Measurements from ENCODE around the gene NKAIN2. TPM values are rescaled to one million over a fixed set of nuclear protein-coding genes. Genes with fewer than 3 reads are reported as not detected.

Gene NKAIN2
- total and polyA plus RNA-seq, 2 donors (not counting 3 experiments of a cell fraction or from before 2014, with no cell fraction given) = 0.03 TPM; not detected in 1

GRCh38 chr6:123941855-123942254 lies 138.2 kb downstream of the NKAIN2 start:
- intact Hi-C loops (cut with micrococcal nuclease) (no loop called here), dilution Hi-C loops (cut with MboI; ENCODE audit: extremely low pct_ligation_motif_present, low sequenced_read_pairs) (no loop called here)
- Histone ChIP-seq H3K36me3 (ENCODE audit: control insufficient read depth in 2 of 2, extremely low read depth in 1 of 2, insufficient read depth in 2 of 2, low read length in 2 of 2) (no peaks in the 10 kb centered on the region), H3K27ac (ENCODE audit: insufficient read depth, low read depth, low read length) (no peak overlapping the region), H3K4me3 (replicated peaks in 1 of 3; ENCODE audit: insufficient read depth in 1 of 3, low read depth in 1 of 3, low read length in 3 of 3) (no peak overlapping the region), H3K4me1 (ENCODE audit: control insufficient read depth, extremely low read depth, insufficient read depth, low read length) (no peaks in the 10 kb centered on the region), H3K9me1 (replicated peaks; ENCODE audit: control insufficient read depth, extremely low read depth, insufficient read depth, low read length) (no peaks in the 10 kb centered on the region), H3K9me3 (replicated peaks; ENCODE audit: control insufficient read depth, insufficient read depth, low read length) (no peaks in the 10 kb centered on the region), H3K9ac (replicated peaks; ENCODE audit: extremely low read depth, insufficient read depth, low read length) (no peak overlapping the region), H4K20me1 (replicated peaks; ENCODE audit: control insufficient read depth, extremely low read depth, insufficient read depth, low read length) (no peaks in the 10 kb centered on the region), H3K4me2 (ENCODE audit: insufficient read depth, low read length) (no peak overlapping the region), H3K79me2 (ENCODE audit: control insufficient read depth, insufficient read depth, low read length) (no peaks in the 10 kb centered on the region), H2AFZ (ENCODE audit: low read depth, low read length) (no peak overlapping the region), H3K27me3 (ENCODE audit: control insufficient read depth in 2 of 2, insufficient read depth in 2 of 2, low read length in 2 of 2) (no peaks in the 10 kb centered on the region)
- FAIRE-seq = no peak
- POLR2A ChIA-PET = no interaction called here
- DNase-seq (ENCODE audit: low read depth, low spot score) = no peak
- TF ChIP-seq, protein P1, sequence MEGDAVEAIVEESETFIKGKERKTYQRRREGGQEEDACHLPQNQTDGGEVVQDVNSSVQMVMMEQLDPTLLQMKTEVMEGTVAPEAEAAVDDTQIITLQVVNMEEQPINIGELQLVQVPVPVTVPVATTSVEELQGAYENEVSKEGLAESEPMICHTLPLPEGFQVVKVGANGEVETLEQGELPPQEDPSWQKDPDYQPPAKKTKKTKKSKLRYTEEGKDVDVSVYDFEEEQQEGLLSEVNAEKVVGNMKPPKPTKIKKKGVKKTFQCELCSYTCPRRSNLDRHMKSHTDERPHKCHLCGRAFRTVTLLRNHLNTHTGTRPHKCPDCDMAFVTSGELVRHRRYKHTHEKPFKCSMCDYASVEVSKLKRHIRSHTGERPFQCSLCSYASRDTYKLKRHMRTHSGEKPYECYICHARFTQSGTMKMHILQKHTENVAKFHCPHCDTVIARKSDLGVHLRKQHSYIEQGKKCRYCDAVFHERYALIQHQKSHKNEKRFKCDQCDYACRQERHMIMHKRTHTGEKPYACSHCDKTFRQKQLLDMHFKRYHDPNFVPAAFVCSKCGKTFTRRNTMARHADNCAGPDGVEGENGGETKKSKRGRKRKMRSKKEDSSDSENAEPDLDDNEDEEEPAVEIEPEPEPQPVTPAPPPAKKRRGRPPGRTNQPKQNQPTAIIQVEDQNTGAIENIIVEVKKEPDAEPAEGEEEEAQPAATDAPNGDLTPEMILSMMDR (IDR thresholded peaks at IDR 0.05; ENCODE audit: extremely low read depth in 1 of 2, insufficient read depth in 1 of 2, low read depth in 1 of 2, low read length in 2 of 2) = no peak
- TF ChIP-seq GATA2 (IDR thresholded peaks at IDR 0.05; ENCODE audit: insufficient read depth, insufficient read length, low read depth, low read length) = no peak
- no peak for TF ChIP-seq MYC (IDR thresholded peaks at IDR 0.05; ENCODE audit: low read depth, low read length)
- no peak for TF ChIP-seq JUN (IDR thresholded peaks at IDR 0.05; ENCODE audit: borderline replicate concordance, insufficient read depth, insufficient read length, low read depth)
- TF ChIP-seq FOS (IDR thresholded peaks at IDR 0.05; ENCODE audit: borderline replicate concordance, insufficient read depth, low read length) = no peak
- TF ChIP-seq, protein P2, sequence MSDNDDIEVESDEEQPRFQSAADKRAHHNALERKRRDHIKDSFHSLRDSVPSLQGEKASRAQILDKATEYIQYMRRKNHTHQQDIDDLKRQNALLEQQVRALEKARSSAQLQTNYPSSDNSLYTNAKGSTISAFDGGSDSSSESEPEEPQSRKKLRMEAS (IDR thresholded peaks at IDR 0.05; ENCODE audit: insufficient read depth, insufficient read length) = no peak
- TF ChIP-seq POLR2AphosphoS5 (IDR thresholded peaks at IDR 0.05; ENCODE audit: insufficient read depth, low read depth, low read length) = no peak
- TF ChIP-seq EZH2 (IDR thresholded peaks at IDR 0.05; ENCODE audit: borderline replicate concordance, low read depth, low read length, severe bottlenecking) = no peak
- BruUV-seq (replicated peaks) = no TSS peak
- CTCF ChIA-PET = no interaction called here
